GM18526 (cell line): ENCODE measurements around the gene KAT2B.

Experiments
- POLR2A ChIP-seq: IDR thresholded peaks from 3 replicates; pipeline ENCODE4 v1.6.1; 2011; ENCODE audit not compliant: insufficient read length; ENCODE audit errors: extremely low read depth

Gene KAT2B

GRCh38 chr3:20142517-20142916, 102.3 kb downstream of the KAT2B start:
- no peak for TF ChIP-seq POLR2A

GRCh38 chr3:20143519-20143918, 103.3 kb downstream of the KAT2B start:
- no peak for TF ChIP-seq POLR2A

DNA sequence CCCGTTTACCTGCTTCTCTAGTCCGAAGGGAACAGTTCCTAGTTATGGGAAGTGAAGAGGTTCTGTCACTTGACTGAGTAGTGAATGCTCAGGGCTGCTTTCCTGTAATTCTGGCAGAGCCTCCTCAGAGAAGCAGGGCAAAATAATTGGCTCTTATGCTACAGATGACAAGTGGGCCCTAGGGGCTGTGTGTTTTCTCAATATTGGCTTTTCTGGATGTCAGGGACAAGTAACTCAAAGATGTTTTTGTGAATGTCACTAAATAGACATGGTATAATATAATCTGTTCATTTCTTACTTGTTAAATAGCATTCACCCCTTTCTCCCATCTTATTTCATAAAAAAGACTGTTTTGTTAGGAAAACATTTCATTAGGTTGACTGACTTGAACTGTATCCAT, 105.6 kb downstream of the KAT2B start:
- no peak for TF ChIP-seq POLR2A

- no peak for TF ChIP-seq POLR2A
Observed at GRCh38 chr3:20146301-20146700, 106.1 kb downstream of the KAT2B start.

- no peak for TF ChIP-seq POLR2A
Observed at GRCh38 chr3:20147361-20147760, 107.1 kb downstream of the KAT2B start.

- TF ChIP-seq POLR2A: no peak
Observed at GRCh38 chr3:20148466-20148865, 108.2 kb downstream of the KAT2B start.

DNA sequence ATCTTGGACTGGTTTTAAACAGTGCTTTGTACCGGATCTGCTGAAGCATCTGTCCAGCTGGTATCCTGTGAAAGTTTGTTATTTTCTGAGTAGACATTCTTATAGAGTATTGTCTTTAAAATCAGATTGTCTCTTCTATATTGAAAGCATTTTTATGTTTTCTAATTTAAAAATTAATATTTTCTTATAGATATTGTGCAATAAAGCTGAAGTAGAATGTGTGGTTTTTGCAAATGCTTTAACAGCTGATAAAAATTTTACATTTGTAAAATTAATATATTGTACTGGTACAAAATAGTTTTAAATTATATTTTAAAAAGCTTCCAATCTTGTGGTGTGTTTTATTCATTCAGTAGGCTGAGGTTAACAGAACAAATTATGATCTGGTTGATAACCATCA, 113.8 kb downstream of the KAT2B start:
- TF ChIP-seq POLR2A: no peak

DNA sequence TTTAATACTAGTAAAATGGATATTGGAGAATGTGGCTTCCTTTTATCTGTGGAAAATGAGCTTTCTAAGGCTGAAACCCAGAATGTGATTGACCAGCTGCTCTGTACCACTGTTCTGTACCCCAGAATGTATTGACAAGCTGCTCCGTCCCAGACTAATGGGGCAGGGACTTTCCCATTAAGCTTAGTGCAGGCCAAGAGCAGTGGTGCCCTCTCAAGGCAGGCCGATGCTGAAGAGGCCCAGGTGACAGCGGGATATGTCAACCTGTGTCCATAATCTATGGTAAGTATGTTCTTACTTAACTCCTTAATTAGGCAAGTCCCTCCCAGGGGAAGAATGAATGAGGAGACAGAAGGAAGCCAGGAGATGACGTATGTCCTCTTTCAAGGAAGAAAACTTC, 114.7 kb downstream of the KAT2B start:
- TF ChIP-seq POLR2A: no peak

GRCh38 chr3:20160230-20160629, 120.0 kb downstream of the KAT2B start:
- no peak for TF ChIP-seq POLR2A

- TF ChIP-seq POLR2A: no peak
Observed at GRCh38 chr3:20161714-20162113, 121.5 kb downstream of the KAT2B start.

DNA sequence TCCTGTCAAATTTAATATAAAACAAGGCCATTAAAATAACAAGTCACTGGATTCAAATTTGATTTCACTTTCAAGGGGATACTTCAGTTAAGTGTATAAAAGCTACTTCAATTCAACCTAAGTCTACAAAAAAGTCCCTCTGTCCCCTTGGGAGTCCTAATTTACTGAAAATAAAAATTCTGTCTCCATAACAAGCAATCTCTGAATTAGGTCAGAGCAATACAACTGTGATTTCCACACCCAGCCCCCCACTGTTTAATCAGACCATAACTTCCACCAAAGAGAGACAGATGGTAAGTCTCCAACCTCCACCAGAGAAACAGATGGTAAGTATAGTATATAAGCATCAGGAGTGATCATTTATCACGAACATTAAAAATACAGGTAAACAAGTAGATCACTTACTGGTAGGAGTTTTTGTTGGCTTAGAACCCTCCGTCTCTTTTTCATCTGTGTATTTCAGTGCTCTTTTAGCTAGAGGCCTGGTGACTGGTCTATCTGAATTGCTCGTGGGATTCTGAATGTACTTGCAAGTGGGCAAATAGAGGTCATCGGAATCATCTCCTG, 133.7 kb downstream of the KAT2B start:
- no peak for TF ChIP-seq POLR2A

GRCh38 chr3:20181276-20181675, 141.0 kb downstream of the KAT2B start:
- TF ChIP-seq POLR2A: no peak

DNA sequence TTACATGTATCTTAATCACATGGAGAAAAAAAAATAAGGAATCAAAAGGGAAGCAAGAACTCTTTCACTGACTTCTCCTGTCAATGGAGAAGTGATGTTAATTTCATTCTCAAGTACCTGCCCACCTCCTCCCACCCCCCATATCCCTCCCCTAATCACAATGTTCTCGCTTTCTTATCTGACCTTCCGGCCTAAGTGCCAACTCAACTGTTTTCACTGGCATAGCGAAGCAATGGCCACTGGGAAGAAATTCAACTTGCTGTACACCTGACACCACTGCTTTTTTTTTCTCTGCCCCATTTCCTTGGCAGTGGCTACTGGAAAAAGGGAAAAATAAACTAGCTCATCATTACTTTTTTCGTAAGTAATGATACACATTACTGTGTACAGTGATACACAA, 142.0 kb downstream of the KAT2B start:
- TF ChIP-seq POLR2A: no peak

DNA sequence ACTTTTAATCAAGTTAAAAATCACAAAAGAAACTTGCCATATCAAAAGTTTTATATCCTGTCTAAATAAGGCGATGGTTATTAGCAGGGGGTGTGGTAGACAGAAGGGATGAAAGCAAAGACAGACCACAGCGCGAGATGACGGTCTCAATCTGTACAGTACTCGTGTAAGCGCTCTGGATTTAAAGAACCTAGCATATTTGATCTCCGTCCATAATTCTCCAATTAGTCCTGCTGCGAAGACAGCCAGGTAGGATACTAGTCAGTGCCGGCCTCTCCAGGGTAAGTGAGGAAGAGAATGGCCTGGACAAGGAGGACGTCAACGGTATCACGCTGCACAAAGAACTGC, 145.1 kb downstream of the KAT2B start:
- TF ChIP-seq POLR2A: no peak

DNA sequence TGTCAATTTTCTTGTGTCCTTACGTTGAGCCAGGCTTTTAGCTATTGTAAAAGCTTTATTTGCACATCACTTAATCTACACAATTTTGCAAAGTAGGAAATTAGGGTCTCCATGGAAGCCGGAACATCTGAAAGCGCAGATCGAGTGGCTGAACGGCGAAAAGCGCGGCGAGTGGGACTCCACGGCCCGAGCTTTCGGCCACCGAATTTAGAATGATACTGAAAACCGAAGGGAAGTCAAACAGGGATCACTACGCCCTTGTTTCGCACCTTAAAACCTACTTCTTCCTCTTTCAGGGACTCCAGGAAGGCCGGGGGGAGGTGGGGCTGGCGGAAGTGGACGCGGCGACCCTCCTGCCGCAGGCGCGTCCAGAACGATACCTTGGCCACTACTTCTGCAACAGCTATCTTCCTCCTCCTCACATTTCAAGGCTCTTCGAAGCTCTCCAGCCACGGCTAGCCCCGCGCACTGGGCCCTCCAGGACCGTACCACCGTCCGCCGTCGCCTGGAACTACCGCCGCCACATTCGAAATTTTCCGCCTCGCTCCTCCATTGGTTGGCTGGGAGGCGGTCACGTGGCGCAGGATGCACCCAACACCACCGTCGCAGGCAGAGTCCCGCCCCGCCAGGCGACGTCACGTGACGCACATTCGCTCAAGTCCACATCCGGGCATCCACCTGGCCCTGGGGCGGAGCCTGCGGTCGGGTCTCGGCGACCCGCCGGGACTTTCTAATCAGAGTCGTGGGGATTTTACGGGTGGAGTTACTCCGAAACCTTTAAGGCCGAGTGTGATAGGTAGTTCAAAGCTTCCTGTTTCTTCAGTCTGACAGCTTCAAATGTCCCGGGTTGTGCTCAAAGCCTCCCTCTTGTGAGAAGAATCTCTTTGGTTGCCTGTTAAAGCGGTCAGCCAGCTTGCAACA, 145.7 kb downstream of the KAT2B start, which contains the start of gene SGO1:
TSS of gene SGO1 (minus strand) at position 528 of the 921 bp plus-strand sequence. CDS start 2,179 bp downstream, outside the sequence.
- TF ChIP-seq POLR2A: peak; percentile 64

DNA sequence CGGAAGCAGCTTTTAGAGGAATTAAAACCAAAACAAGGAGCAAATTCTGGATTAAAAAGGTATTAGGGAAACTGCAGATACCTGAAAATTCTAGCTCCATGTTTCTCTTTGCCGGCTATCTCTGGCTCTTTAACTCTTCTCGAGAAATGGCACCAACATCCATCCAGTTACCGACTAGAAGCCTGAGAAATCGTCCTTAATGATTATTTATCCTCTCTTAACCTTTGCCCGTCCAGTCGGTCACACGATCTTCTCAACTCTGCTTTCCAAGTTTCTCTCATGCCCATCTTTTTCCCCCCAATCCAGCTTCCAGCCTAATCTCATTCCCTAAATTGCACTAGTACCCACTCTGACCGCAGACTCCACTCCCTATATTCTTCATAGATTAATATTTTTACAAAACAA, 146.4 kb downstream of the KAT2B start:
- TF ChIP-seq POLR2A: no peak
